PC-3 (cell line): Measurements from ENCODE around the gene RPS6KA2. TPM values are rescaled to one million over a fixed set of nuclear protein-coding genes. Genes with fewer than 3 reads are reported as not detected.

Source experiments
- ATAC-seq: fragments of 200-7000 bp; cut with Tn5 transposase; 2 replicates; pipeline ENCODE4 v1.9.1; 2020; ENCODE audit warnings: mild to moderate bottlenecking, moderate library complexity
- BruUV-seq: library from RNA; stranded (reverse); fragments of 400-500 nt; replicated peaks from 2 replicates; lab custom pipeline; 2021; lab: Mats Ljungman, UMichigan
- CTCF ChIA-PET: fragments of 300-600 bp; sonication (Branson Sonifier 250); formaldehyde crosslinking; loops from one replicate; lab custom pipeline; 2022; ENCODE audit warnings: antibody characterized with exemption; lab: Charles Lee
- POLR2A ChIA-PET: fragments of 300-600 bp; sonication (Branson Sonifier 250); formaldehyde crosslinking; loops from one replicate; lab custom pipeline; 2022; ENCODE audit warnings: antibody characterized with exemption; ENCODE audit not compliant: unreplicated experiment; lab: Charles Lee
- DNase-seq: peaks from one replicate; pipeline ENCODE4 v3.0.0-alpha.2; 2015
- H2AFZ ChIP-seq: fragments of 300-600 bp; sonication (generic); 2 replicates; pipeline ENCODE4 v1.6.0; 2016; ENCODE audit warnings: antibody characterized with exemption, low read length
- H3F3A ChIP-seq: fragments of 300-600 bp; sonication (generic); one replicate; pipeline ENCODE4 v1.6.0; 2017; ENCODE audit warnings: antibody characterized with exemption, low read length, control low read depth, mild to moderate bottlenecking; ENCODE audit not compliant: unreplicated experiment
- H3K27ac ChIP-seq: fragments of 300-600 bp; sonication (generic); 2 replicates; pipeline ENCODE4 v1.5.1; 2016; ENCODE audit warnings: mild to moderate bottlenecking, low read length
- H3K27me3 ChIP-seq: fragments of 300-600 bp; sonication (generic); 2 replicates; pipeline ENCODE4 v1.6.1; 2016; ENCODE audit warnings: low read length, mixed read lengths
- H3K36me3 ChIP-seq: fragments of 300-600 bp; sonication (generic); 2 replicates; pipeline ENCODE4 v1.6.1; 2016; ENCODE audit warnings: low read depth, mixed run types, low read length, mixed read lengths
- H3K4me1 ChIP-seq: fragments of 300-600 bp; sonication (generic); 2 replicates; pipeline ENCODE4 v1.5.1; 2016; ENCODE audit warnings: low read length; ENCODE audit not compliant: insufficient read depth
- H3K4me2 ChIP-seq: fragments of 300-600 bp; sonication (generic); 2 replicates; pipeline ENCODE4 v1.6.0; 2016; ENCODE audit warnings: low read length
- H3K4me3 ChIP-seq: fragments of 300-600 bp; sonication (generic); 2 replicates; pipeline ENCODE4 v1.5.1; 2016; ENCODE audit warnings: mild to moderate bottlenecking, low read length, mixed read lengths
- H3K79me2 ChIP-seq: fragments of 300-600 bp; sonication (generic); 2 replicates; pipeline ENCODE4 v1.6.1; 2017; ENCODE audit warnings: low read length, mixed read lengths
- H3K9ac ChIP-seq: fragments of 300-600 bp; sonication (generic); 2 replicates; pipeline ENCODE4 v1.6.0; 2016; ENCODE audit warnings: mild to moderate bottlenecking, low read length
- H3K9me2 ChIP-seq: fragments of 300-600 bp; sonication (generic); replicated peaks from 2 replicates; pipeline ENCODE4 v1.6.1; 2016; ENCODE audit warnings: mixed run types, low read length, mixed read lengths
- H3K9me3 ChIP-seq: fragments of 300-600 bp; sonication (generic); 2 replicates; pipeline ENCODE4 v1.6.1; 2016; ENCODE audit warnings: low read length, mixed read lengths
- H4K20me1 ChIP-seq: fragments of 300-600 bp; sonication (generic); 2 replicates; pipeline ENCODE4 v1.6.1; 2016; ENCODE audit warnings: low read length, mixed read lengths
- EZH2 ChIP-seq: fragments of 300-600 bp; sonication (generic); IDR thresholded peaks from one replicate; pipeline ENCODE4 v1.6.1; 2017; ENCODE audit warnings: antibody characterized with exemption, mild to moderate bottlenecking, low read length; ENCODE audit not compliant: unreplicated experiment
- EZH2phosphoT487 ChIP-seq: fragments of 300-600 bp; sonication (generic); IDR thresholded peaks from 2 replicates; pipeline ENCODE4 v1.6.1; 2018; ENCODE audit warnings: mild to moderate bottlenecking, antibody characterized with exemption, low read length, borderline replicate concordance
- intact Hi-C: fragments of 100-400 bp; cut with micrococcal nuclease; formaldehyde crosslinking; loops from 2 replicates; pipeline ENCODE4 v1.9.0; 2023
- total RNA-seq: library from RNA; depleted of rRNA; stranded (reverse); fragments of >200 nt; gene quantifications from 2 replicates; pipeline ENCODE4 v1.2.3, GENCODE V29; 2014
- TF ChIP-seq, protein P1 (sequence below): fragments of 300-600 bp; sonication (generic); conservative IDR thresholded peaks from 2 replicates; pipeline ENCODE4 v1.5.1; 2017; ENCODE audit warnings: antibody characterized with exemption, low read depth, mild to moderate bottlenecking, low read length

RPS6KA2 gene
- total RNA-seq, 1 experiment from 2014 or later = 5.1 TPM

DNA sequence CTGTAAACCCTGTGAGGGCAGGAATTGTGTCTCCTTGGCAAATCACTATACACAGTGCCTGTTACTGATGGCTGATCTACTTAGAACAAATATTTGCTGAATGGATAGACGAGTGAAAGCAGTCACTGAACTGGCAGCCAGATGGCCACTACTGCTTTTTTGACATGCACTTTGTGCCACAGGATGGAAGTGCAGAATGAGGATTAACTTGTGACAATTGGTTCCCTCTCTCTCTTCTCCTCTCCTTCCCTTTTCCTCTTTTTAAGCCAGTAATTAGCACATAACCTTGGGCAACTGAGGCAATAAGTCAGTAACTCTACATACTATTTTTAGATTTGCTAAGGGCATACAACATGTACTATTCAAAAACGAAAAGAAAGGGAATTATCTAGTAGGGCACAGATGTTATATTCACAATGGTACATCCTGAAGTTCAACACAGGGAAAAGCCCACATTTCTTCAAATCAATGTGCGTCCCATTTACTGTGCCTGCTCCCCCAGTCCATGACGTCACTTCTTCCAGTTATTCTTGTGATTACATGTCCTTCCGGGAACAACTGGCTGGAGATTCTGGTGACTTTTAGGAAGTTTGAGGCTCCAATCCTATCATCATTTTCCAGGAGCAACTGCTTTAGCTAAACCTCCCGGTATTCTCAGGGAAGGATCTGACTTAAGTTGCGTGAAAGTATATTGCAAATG, 17.0 kb upstream of the RPS6KA2 start:
- Histone ChIP-seq H3K4me2 (no peak overlapping the region), H3K9me3 (no peaks in the 10 kb centered on the region), H4K20me1 (no peaks in the 10 kb centered on the region), H3K79me2 (no peaks in the 10 kb centered on the region), H3K27me3 (no peaks in the 10 kb centered on the region), H3K4me3 (no peak overlapping the region), H3K9me2 (no peaks in the 10 kb centered on the region), H3K4me1 (no peaks in the 10 kb centered on the region), H3K36me3 (no peaks in the 10 kb centered on the region), H3K27ac (no peak overlapping the region), H3K9ac (no peak overlapping the region), H3F3A (no peaks in the 10 kb centered on the region), H2AFZ (no peak overlapping the region)
- TF ChIP-seq, protein P1, sequence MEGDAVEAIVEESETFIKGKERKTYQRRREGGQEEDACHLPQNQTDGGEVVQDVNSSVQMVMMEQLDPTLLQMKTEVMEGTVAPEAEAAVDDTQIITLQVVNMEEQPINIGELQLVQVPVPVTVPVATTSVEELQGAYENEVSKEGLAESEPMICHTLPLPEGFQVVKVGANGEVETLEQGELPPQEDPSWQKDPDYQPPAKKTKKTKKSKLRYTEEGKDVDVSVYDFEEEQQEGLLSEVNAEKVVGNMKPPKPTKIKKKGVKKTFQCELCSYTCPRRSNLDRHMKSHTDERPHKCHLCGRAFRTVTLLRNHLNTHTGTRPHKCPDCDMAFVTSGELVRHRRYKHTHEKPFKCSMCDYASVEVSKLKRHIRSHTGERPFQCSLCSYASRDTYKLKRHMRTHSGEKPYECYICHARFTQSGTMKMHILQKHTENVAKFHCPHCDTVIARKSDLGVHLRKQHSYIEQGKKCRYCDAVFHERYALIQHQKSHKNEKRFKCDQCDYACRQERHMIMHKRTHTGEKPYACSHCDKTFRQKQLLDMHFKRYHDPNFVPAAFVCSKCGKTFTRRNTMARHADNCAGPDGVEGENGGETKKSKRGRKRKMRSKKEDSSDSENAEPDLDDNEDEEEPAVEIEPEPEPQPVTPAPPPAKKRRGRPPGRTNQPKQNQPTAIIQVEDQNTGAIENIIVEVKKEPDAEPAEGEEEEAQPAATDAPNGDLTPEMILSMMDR = no peak
- TF ChIP-seq EZH2phosphoT487 (no peak), EZH2 (no peak)
- ATAC-seq (no peak), DNase-seq (no peak)
- ChIA-PET CTCF (no interaction called here), POLR2A (no interaction called here)
- intact Hi-C loops = no loop called here
- no TSS peak for BruUV-seq

DNA sequence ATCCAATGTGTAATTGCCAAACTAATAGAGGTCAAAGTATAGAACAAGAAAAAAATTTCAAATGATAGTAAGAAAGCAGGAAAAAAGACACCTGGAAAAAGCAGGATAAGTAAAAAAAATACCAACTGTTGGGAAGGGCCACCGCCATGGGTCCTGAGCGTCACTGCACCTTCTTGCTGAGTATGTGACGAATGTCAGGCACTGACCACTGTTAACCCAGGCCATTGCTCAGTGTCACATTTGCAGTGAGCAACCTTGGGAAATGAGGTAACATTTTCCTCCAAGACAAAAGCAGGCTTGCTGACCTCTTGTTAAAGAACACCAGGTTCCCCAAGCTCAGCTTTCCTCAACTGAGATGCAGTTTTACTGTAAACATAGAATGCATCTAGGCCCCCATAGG, 15.6 kb upstream of the RPS6KA2 start:
- POLR2A ChIA-PET = no interaction called here

More for the DNA sequence above, 15.6 kb upstream of the RPS6KA2 start:
- Histone ChIP-seq H3K9me2 (no peaks in the 10 kb centered on the region), H2AFZ (no peak overlapping the region), H3K9ac (no peak overlapping the region), H3K4me1 (no peaks in the 10 kb centered on the region), H3K27me3 (no peaks in the 10 kb centered on the region), H3K4me3 (no peak overlapping the region), H3K79me2 (no peaks in the 10 kb centered on the region), H4K20me1 (no peaks in the 10 kb centered on the region), H3K9me3 (no peaks in the 10 kb centered on the region), H3K4me2 (no peak overlapping the region), H3K27ac (no peak overlapping the region), H3K36me3 (no peaks in the 10 kb centered on the region), H3F3A (no peaks in the 10 kb centered on the region)
- BruUV-seq = no TSS peak
- CTCF ChIA-PET = no interaction called here
- DNase-seq = no peak
- ATAC-seq = no peak
- intact Hi-C loops = no loop called here
- TF ChIP-seq EZH2phosphoT487 = no peak
- no peak for TF ChIP-seq EZH2
- TF ChIP-seq, protein P1 = no peak
